GM18867 (cell line): ENCODE measurements around the gene ZNF792.
"Not testable (repeated sequence)": the region's sequence is repeated elsewhere in the genome, so short reads cannot be mapped to it uniquely, and the experiment has no call there.

Source experiments
- ATAC-seq: cut with Tn5 transposase; IDR thresholded peaks from one replicate; pipeline ENCODE4 v1.9.1; 2021; ENCODE audit warnings: mild to moderate bottlenecking, moderate library complexity; ENCODE audit not compliant: unreplicated experiment

Gene ZNF792

GRCh38 chr19:34998777-34999497 is 34.9 kb upstream of the ZNF792 start:
- no peak for ATAC-seq

- not testable (repeated sequence) for ATAC-seq
These were observed 34.2 kb upstream of the ZNF792 start for GRCh38 chr19:34998224-34998623.

- no peak for ATAC-seq
These were observed 33.1 kb upstream of the ZNF792 start for GRCh38 chr19:34997071-34997617.

GRCh38 chr19:34995551-34995950 is 31.5 kb upstream of the ZNF792 start:
- ATAC-seq: no peak

GRCh38 chr19:34994643-34995541 is 30.9 kb upstream of the ZNF792 start:
- ATAC-seq: no peak

- no peak for ATAC-seq
These were observed 30.2 kb upstream of the ZNF792 start for GRCh38 chr19:34994286-34994642.

- not testable (repeated sequence) for ATAC-seq
These were observed 28.6 kb upstream of the ZNF792 start for GRCh38 chr19:34992582-34992981.

- no peak for ATAC-seq
These were observed 27.7 kb upstream of the ZNF792 start for GRCh38 chr19:34991542-34992333.

GRCh38 chr19:34990578-34991192 is 26.7 kb upstream of the ZNF792 start:
- no peak for ATAC-seq

- no peak for ATAC-seq
These were observed 25.3 kb upstream of the ZNF792 start for GRCh38 chr19:34989298-34989697.

GRCh38 chr19:34988119-34988518 is 24.1 kb upstream of the ZNF792 start:
- no peak for ATAC-seq

- ATAC-seq: no peak
These were observed 21.4 kb upstream of the ZNF792 start for GRCh38 chr19:34985249-34986022.

- no peak for ATAC-seq
These were observed 20.3 kb upstream of the ZNF792 start for GRCh38 chr19:34984287-34984686.

- no peak for ATAC-seq
These were observed 19.8 kb upstream of the ZNF792 start for GRCh38 chr19:34983786-34984185.

GRCh38 chr19:34982275-34982674 is 18.2 kb upstream of the ZNF792 start:
- ATAC-seq: no peak

- no peak for ATAC-seq
These were observed 16.0 kb upstream of the ZNF792 start for GRCh38 chr19:34979819-34980640.

- no peak for ATAC-seq
These were observed 12.6 kb upstream of the ZNF792 start for GRCh38 chr19:34976611-34977010.

- no peak for ATAC-seq
These were observed 11.0 kb upstream of the ZNF792 start for GRCh38 chr19:34975056-34975455.

- no peak for ATAC-seq
These were observed 10.6 kb upstream of the ZNF792 start for GRCh38 chr19:34974646-34975045.
